ENCODE measurements around the gene FHIT.

DNA sequence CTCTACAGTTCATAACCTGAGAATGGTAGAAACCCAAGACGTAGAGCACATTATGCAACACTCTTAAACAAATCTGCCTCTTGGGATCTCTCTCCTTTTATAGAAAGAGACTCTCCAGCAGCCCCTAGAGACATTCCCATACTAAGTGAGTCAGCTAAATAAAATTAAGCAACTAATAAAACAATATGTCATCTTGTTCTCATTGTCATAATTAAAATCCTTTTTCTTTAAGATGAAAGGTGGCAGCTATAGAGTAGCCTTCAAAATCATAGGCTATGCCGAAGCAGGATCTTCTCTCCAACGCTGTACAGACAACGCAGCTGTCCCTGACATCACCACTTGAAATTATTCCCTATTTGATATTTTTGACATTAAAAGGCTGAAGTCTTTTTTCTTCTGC, 790.0 kb downstream of the FHIT start:
- TF ChIP-seq, protein P1, sequence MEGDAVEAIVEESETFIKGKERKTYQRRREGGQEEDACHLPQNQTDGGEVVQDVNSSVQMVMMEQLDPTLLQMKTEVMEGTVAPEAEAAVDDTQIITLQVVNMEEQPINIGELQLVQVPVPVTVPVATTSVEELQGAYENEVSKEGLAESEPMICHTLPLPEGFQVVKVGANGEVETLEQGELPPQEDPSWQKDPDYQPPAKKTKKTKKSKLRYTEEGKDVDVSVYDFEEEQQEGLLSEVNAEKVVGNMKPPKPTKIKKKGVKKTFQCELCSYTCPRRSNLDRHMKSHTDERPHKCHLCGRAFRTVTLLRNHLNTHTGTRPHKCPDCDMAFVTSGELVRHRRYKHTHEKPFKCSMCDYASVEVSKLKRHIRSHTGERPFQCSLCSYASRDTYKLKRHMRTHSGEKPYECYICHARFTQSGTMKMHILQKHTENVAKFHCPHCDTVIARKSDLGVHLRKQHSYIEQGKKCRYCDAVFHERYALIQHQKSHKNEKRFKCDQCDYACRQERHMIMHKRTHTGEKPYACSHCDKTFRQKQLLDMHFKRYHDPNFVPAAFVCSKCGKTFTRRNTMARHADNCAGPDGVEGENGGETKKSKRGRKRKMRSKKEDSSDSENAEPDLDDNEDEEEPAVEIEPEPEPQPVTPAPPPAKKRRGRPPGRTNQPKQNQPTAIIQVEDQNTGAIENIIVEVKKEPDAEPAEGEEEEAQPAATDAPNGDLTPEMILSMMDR (IDR thresholded peaks at IDR 0.05): no peak
- TF ChIP-seq POLR2AphosphoS5 (IDR thresholded peaks at IDR 0.05; ENCODE audit: low read depth, low read length) (no peak), SIN3A (IDR thresholded peaks at IDR 0.05; ENCODE audit: borderline replicate concordance, low read depth, low read length) (no peak), TEAD4 (IDR thresholded peaks at IDR 0.05; ENCODE audit: borderline replicate concordance, insufficient read depth) (no peak), FOXJ3 (CRISPR knock-in tag; IDR thresholded peaks at IDR 0.05) (no peak), YY1 (IDR thresholded peaks at IDR 0.05; ENCODE audit: low read depth) (no peak), EP300 (IDR thresholded peaks at IDR 0.05; ENCODE audit: borderline replicate concordance in 1 of 2, low read depth in 1 of 2, low read length in 1 of 2) (no peak), TAF1 (IDR thresholded peaks at IDR 0.05; ENCODE audit: borderline replicate concordance, low read depth, low read length) (no peak), RXRA (IDR thresholded peaks at IDR 0.05; ENCODE audit: borderline replicate concordance, low read depth) (no peak), EZH2phosphoT487 (IDR thresholded peaks at IDR 0.05; ENCODE audit: borderline replicate concordance, low read depth) (no peak)
- TF ChIP-seq, protein P2, sequence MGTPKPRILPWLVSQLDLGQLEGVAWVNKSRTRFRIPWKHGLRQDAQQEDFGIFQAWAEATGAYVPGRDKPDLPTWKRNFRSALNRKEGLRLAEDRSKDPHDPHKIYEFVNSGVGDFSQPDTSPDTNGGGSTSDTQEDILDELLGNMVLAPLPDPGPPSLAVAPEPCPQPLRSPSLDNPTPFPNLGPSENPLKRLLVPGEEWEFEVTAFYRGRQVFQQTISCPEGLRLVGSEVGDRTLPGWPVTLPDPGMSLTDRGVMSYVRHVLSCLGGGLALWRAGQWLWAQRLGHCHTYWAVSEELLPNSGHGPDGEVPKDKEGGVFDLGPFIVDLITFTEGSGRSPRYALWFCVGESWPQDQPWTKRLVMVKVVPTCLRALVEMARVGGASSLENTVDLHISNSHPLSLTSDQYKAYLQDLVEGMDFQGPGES (IDR thresholded peaks at IDR 0.05; ENCODE audit: low read depth, low read length): no peak
- TF ChIP-seq, protein P3, sequence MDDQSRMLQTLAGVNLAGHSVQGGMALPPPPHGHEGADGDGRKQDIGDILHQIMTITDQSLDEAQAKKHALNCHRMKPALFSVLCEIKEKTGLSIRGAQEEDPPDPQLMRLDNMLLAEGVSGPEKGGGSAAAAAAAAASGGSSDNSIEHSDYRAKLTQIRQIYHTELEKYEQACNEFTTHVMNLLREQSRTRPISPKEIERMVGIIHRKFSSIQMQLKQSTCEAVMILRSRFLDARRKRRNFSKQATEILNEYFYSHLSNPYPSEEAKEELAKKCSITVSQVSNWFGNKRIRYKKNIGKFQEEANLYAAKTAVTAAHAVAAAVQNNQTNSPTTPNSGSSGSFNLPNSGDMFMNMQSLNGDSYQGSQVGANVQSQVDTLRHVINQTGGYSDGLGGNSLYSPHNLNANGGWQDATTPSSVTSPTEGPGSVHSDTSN (IDR thresholded peaks at IDR 0.05): no peak
- TF ChIP-seq, protein P4, sequence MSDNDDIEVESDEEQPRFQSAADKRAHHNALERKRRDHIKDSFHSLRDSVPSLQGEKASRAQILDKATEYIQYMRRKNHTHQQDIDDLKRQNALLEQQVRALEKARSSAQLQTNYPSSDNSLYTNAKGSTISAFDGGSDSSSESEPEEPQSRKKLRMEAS (IDR thresholded peaks at IDR 0.05; ENCODE audit: low read depth): no peak
- TF ChIP-seq, protein P5, sequence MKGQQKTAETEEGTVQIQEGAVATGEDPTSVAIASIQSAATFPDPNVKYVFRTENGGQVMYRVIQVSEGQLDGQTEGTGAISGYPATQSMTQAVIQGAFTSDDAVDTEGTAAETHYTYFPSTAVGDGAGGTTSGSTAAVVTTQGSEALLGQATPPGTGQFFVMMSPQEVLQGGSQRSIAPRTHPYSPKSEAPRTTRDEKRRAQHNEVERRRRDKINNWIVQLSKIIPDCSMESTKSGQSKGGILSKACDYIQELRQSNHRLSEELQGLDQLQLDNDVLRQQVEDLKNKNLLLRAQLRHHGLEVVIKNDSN (IDR thresholded peaks at IDR 0.05; ENCODE audit: borderline replicate concordance, low read depth): no peak
